Activated naive CD8-positive, alpha-beta T cell treated with anti-CD3 and anti-CD28 coated beads, Interleukin-2, amount 50 U/mL, for 24 hours (primary cell): ENCODE results near the gene CRIP3.
"Not testable (repeated sequence)": the region's sequence is repeated elsewhere in the genome, so short reads cannot be mapped to it uniquely, and the experiment has no call there.

Experiments used
- ATAC-seq: fragments of 150-1000 bp; cut with Tn5 transposase; one replicate; pipeline ENCODE4 v1.10.0; 2021
- DNase-seq: peaks from one replicate; pipeline ENCODE4 v3.0.0; 2021
- H3K27ac Mint-ChIP-seq: one replicate; pipeline ENCODE4 v1.8.0; 2021; ENCODE audit warnings: mild to moderate bottlenecking, mixed read lengths
- H3K27me3 Mint-ChIP-seq: one replicate; pipeline ENCODE4 v1.8.0; 2021; ENCODE audit warnings: mixed read lengths
- H3K36me3 Mint-ChIP-seq: one replicate; pipeline ENCODE4 v1.8.0; 2021; ENCODE audit warnings: low read depth, mixed read lengths
- H3K4me1 Mint-ChIP-seq: one replicate; pipeline ENCODE4 v1.8.0; 2021; ENCODE audit warnings: mixed read lengths
- H3K4me3 Mint-ChIP-seq: one replicate; pipeline ENCODE4 v1.8.0; 2021; ENCODE audit warnings: mild to moderate bottlenecking, moderate library complexity, mixed read lengths
- H3K9me3 Mint-ChIP-seq: one replicate; pipeline ENCODE4 v1.8.0; 2021; ENCODE audit warnings: mixed read lengths

CRIP3 gene

DNA sequence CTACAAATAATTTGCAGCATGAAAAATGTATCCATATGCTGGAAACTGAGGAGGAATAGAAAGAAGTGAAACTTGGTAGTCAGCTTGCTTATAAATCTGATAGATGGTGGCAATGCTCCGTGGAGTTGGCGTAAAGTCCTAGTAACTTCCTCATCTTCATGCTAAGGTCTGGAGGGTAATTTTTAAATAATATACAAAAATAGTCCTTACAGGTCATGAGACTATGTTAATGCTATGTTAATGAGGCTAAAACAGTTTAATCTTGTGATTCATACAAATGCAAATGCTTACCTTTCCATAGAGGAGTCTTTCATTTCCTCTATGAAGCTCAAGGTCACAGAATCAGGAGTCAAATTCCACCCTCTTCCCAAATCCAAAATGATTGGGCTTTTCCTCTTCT lies 9.4 kb upstream of the CRIP3 start:
- Mint-ChIP-seq H3K36me3 (no peaks in the 10 kb centered on the region), H3K4me3 (no peak overlapping the region), H3K4me1 (peaks cover 3% of the 10 kb centered on the region), H3K9me3 (no peaks in the 10 kb centered on the region), H3K27me3 (no peaks in the 10 kb centered on the region), H3K27ac (no peak overlapping the region)
- ATAC-seq: no peak
- no peak for DNase-seq

DNA sequence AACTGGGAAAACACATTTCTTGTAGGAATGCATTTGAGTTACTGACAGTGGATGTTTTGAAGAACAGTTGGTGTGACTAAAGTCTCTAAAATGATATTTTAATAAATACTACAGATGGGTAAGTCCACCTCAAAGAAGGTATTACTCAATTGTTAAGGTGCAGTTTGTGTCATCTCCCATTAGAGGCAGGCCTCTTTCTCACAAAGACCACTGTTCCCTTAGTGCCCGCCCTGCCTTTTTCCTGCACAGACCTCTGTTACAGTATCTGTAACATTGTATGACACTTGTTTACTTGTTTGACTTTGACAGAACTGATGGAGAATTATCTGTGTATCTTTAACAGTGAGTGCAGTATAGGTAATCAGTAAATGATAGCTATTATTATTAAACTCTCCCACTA lies 5.2 kb upstream of the CRIP3 start:
- H3K4me3 Mint-ChIP-seq: no peak overlapping the region
- no peaks in the 10 kb centered on the region for H3K9me3 Mint-ChIP-seq
- ATAC-seq (no peak), DNase-seq (no peak)
- no peak overlapping the region for H3K27ac Mint-ChIP-seq
- peaks cover 12% of the 10 kb centered on the region for H3K4me1 Mint-ChIP-seq
- no peaks in the 10 kb centered on the region for H3K36me3 Mint-ChIP-seq
- H3K27me3 Mint-ChIP-seq: no peaks in the 10 kb centered on the region

DNA sequence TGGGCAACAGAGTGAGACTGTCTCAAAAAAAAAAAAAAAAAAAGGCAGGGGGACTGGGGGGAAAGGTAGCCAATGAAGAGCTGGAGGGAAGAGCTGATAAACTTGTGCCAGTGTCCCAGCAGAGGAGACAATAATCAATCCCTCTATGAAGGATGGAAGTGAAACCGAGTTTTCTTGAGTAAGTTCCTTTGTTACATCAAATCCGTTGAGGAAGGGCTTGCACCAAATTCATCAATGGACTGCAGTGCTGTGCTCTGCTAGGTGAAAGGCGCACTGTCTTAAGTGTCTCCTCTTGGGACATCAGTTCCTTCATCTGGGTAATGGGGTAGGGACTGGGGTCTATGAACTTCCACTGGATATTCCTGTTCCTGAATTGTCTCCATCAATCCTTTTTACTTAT lies 3.0 kb upstream of the CRIP3 start:
- Mint-ChIP-seq H3K27me3 (no peaks in the 10 kb centered on the region), H3K27ac (no peak overlapping the region), H3K4me1 (peaks cover 13% of the 10 kb centered on the region), H3K36me3 (no peaks in the 10 kb centered on the region), H3K4me3 (no peak overlapping the region), H3K9me3 (no peaks in the 10 kb centered on the region)
- DNase-seq (no peak), ATAC-seq (no peak)

DNA sequence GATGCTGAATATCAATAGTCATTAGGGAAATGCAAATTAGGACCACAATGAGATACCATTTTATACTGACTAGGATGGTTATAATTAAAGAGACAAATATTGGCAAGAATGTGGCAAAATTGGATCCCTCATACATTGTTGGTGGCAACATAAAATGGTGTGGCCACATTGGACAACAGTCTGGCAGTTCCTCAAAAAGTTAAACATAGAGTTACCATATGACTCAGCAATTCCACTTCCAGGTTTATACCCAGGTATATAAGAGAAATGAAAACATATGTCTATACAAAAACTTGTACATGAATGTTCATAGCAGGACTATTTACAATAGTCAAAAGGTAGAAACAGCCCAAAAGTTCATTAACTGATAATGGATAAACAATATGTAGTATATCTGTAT lies 2.0 kb upstream of the CRIP3 start:
- Mint-ChIP-seq H3K4me1 (peaks cover 13% of the 10 kb centered on the region), H3K27ac (no peak overlapping the region), H3K9me3 (no peaks in the 10 kb centered on the region), H3K27me3 (no peaks in the 10 kb centered on the region), H3K36me3 (no peaks in the 10 kb centered on the region), H3K4me3 (no peak overlapping the region)
- ATAC-seq (no peak), DNase-seq (no peak)

DNA sequence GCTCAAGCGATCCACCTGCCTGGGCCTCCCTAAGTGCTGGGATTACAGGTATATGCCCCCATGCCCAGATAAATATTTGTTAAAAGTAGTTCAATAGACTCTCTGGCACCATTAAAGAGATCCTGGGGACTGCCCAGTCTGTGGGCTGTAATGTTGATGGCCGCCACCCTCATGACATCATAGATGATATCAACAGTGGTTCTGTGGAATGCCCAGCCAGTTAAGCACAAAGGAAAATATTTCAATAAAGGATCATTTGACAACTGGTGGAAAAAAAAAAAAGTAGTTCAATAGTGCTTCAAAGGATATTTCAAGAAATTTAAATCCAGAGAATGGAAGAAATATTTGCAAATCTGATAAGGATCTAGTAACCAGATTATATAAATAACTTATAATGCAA lies 1.5 kb upstream of the CRIP3 start:
- H3K4me3 Mint-ChIP-seq: no peak overlapping the region
- no peaks in the 10 kb centered on the region for H3K27me3 Mint-ChIP-seq
- ATAC-seq: no peak
- no peak overlapping the region for H3K27ac Mint-ChIP-seq
- H3K4me1 Mint-ChIP-seq: peaks cover 13% of the 10 kb centered on the region
- no peaks in the 10 kb centered on the region for H3K36me3 Mint-ChIP-seq
- DNase-seq: no peak
- no peaks in the 10 kb centered on the region for H3K9me3 Mint-ChIP-seq

DNA sequence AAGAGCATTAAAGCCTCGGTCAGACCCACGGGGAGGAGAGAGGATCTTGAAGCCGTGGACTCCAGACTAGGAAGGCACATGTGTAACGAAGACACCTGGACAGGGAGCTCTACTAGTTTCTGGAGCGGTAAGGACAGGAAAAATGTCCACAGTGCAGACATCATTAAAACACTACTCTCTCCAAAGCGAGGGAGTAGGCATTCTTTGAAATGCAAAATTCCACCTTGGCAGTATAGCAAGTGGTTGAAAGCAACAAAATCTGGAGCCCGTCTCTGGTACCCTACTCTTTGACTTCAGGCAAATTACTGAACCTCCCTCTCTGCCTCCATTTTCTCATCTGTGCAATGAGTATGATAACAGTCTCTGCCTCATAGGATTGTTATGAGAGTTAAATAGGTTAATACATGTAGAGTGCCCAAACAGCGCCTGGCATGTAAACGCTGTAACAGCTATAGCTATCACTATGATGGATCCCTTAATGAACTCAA lies 408 bp upstream of the CRIP3 start:
- ATAC-seq: no peak
- H3K36me3 Mint-ChIP-seq: no peaks in the 10 kb centered on the region
- H3K27me3 Mint-ChIP-seq: no peaks in the 10 kb centered on the region
- no peak for DNase-seq
- H3K27ac Mint-ChIP-seq: no peak overlapping the region
- peaks cover 13% of the 10 kb centered on the region for H3K4me1 Mint-ChIP-seq
- H3K4me3 Mint-ChIP-seq: peak overlapping the region; percentile 78
- no peaks in the 10 kb centered on the region for H3K9me3 Mint-ChIP-seq

DNA sequence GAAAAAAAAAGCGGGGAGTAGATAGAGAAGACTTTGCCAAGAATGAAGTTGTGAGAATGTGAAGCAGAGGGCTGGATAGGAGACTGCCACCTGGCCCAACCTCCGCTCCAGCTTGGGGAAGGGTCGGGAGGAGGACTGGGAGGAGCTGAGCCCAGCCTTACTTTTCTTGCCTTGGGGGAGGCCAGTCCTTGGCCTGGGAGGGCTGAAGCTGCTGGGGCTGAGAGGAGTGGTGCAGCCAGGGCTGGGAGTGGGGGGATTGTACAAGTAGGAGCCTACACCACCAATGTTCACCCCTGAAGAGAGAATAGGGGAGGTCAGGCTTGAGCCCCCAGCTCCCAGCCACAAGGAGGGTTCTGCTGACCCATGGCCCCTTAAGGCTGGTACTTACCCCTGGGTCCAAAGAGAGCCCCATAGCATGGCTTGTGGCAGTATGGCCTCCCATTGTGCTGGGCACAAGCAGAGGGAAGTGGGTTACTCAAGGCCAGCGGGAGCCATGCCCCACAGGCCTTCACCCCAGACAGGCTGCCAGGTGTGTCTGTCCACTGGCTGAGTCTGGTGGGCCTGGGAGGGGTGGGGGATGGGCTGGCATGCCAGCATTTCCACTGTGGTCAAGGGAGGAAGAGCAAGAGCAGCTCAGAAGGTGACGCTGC lies 1.1 kb downstream of the CRIP3 start:
- Mint-ChIP-seq H3K9me3 (no peaks in the 10 kb centered on the region), H3K27me3 (no peaks in the 10 kb centered on the region), H3K4me3 (no peak overlapping the region), H3K36me3 (no peaks in the 10 kb centered on the region), H3K27ac (no peak overlapping the region), H3K4me1 (peaks cover 13% of the 10 kb centered on the region)
- ATAC-seq: no peak
- no peak for DNase-seq

DNA sequence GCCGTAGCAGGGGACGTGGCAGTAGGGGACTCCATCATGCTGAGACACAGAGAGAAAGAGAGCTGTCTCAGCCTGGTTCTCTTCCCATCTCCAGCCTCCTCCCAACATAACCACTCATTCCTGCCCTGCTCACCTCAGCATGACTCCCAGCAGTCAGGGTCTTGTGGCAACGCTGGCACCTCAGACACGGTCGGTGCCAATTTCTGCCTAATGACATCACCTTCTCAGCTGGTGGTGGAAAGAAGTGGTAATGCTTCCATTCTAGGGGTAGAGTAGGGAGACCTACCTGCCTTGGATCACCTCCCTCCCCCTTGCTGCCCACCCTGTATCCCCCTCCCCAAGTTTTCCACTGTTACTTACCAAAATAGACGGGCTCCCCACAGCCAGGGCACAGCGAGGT lies 2.5 kb downstream of the CRIP3 start:
- Mint-ChIP-seq H3K27ac (no peak overlapping the region), H3K27me3 (no peaks in the 10 kb centered on the region), H3K9me3 (no peaks in the 10 kb centered on the region), H3K4me1 (peaks cover 13% of the 10 kb centered on the region), H3K36me3 (no peaks in the 10 kb centered on the region), H3K4me3 (no peak overlapping the region)
- no peak for ATAC-seq
- DNase-seq: no peak

DNA sequence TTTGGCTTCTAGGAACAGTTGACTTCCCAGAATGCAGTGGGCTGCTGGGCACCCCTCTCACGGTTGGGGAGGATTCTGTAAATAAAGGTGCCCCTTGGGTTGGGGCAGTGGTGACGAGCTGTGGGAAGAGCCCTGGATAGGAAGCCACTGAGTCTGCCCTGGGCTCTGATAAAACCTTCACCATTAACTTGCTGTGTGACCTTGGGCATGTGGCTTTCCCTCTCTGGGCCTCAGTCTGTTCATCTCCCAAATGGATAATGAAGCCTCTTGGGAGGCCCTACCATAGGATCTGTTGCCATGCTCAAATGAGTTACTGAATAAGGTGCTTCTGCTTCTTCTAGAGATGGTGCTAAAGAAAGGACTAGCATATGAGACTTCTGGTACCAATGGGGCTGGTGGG lies 3.7 kb downstream of the CRIP3 start:
- Mint-ChIP-seq H3K4me3 (no peak overlapping the region), H3K9me3 (no peaks in the 10 kb centered on the region), H3K27me3 (peaks cover 2% of the 10 kb centered on the region), H3K36me3 (no peaks in the 10 kb centered on the region), H3K4me1 (peaks cover 11% of the 10 kb centered on the region), H3K27ac (no peak overlapping the region)
- DNase-seq (no peak), ATAC-seq (no peak)

DNA sequence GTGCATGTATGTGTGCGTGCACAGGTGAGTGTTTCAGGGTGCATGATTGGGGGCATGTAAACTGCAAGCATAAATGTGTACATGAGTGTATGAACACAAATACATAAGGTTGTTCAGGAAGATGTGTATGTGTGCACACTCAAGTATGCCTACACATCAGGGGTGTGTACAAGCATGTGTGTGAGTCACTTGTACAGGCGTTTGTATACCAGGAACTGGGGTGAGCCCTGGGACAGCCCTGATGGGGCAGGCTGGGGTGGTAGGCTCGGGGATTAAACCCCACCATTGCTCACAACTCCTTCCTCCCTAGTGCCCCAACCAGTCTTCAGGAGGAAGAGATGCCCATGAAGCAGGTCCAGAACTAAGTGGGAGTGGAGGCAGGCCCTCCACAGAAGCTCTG lies 4.3 kb downstream of the CRIP3 start:
- ATAC-seq: no peak
- no peak for DNase-seq
- Mint-ChIP-seq H3K4me1 (peaks cover 10% of the 10 kb centered on the region), H3K27ac (no peak overlapping the region), H3K4me3 (no peak overlapping the region), H3K36me3 (no peaks in the 10 kb centered on the region), H3K9me3 (no peaks in the 10 kb centered on the region), H3K27me3 (peaks cover 2% of the 10 kb centered on the region)

DNA sequence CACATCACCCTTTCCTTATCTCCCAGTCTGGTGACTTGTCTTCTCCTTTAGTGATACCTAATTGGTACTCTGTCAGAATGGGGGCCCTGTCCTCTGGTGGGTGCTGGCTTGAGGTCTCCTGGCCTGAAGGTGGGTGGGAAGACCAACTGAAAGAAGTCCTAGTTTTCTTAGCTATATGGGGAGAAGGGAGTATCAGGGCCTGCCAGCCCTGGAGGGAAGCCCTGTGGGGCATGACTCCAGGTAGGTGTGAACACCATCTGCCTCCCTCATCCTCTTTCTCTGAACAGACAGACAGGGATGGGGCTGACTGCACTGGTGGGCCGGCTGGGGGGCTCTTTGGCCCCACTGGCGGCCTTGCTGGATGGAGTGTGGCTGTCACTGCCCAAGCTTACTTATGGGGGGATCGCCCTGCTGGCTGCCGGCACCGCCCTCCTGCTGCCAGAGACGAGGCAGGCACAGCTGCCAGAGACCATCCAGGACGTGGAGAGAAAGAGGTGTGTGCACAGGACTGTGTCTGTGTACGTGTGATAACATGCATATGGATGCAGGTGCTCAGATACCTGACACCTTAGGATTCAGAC lies 4.8 kb downstream of the CRIP3 start:
- DNase-seq (no peak), ATAC-seq (no peak)
- H3K4me1 Mint-ChIP-seq: peaks cover 5% of the 10 kb centered on the region
- H3K9me3 Mint-ChIP-seq: no peaks in the 10 kb centered on the region
- H3K36me3 Mint-ChIP-seq: no peaks in the 10 kb centered on the region
- no peak overlapping the region for H3K4me3 Mint-ChIP-seq
- peaks cover 2% of the 10 kb centered on the region for H3K27me3 Mint-ChIP-seq
- H3K27ac Mint-ChIP-seq: no peak overlapping the region

DNA sequence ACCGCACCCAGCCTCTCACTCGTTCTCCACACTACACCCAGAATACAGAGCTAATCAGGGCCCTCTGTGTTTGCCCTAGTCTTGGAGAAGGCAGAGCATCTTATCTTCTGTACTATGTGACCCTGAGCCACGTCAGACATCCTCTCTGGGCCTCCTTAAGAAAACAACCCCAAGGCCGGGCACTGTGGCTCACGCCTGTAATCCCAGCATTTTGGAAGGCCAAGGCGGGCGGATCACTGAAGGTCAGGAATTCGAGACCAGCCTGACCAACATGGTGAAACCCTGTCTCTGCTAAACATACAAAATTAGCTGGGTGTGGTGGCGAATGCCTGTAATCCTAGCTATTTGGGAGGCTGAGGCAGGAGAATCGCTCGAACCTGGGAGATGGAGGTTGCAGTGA lies 5.6 kb downstream of the CRIP3 start:
- not testable (repeated sequence) for H3K36me3 Mint-ChIP-seq

DNA sequence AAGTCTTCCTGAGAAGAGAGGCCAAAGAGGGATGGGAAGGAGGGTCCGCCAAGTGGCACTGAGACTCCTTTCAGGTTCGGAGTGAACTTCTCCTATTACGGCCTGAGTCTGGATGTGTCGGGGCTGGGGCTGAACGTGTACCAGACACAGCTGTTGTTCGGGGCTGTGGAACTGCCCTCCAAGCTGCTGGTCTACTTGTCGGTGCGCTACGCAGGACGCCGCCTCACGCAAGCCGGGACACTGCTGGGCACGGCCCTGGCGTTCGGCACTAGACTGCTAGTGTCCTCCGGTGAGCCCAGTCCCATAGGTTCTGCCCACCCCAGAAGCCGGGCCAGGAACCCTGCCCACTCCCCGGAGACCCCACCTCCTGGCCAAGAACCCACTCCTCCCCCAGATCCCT lies 6.5 kb downstream of the CRIP3 start:
- H3K4me3 Mint-ChIP-seq: no peak overlapping the region
- H3K27me3 Mint-ChIP-seq: peaks cover 2% of the 10 kb centered on the region
- H3K9me3 Mint-ChIP-seq: no peaks in the 10 kb centered on the region
- H3K36me3 Mint-ChIP-seq: no peaks in the 10 kb centered on the region
- H3K4me1 Mint-ChIP-seq: no peaks in the 10 kb centered on the region
- no peak overlapping the region for H3K27ac Mint-ChIP-seq
- ATAC-seq (no peak), DNase-seq (no peak)

More for the DNA sequence above, 5.6 kb downstream of the CRIP3 start:
- not testable (repeated sequence) for DNase-seq, H3K9me3 Mint-ChIP-seq, H3K27ac Mint-ChIP-seq, ATAC-seq, H3K4me3 Mint-ChIP-seq, H3K4me1 Mint-ChIP-seq, H3K27me3 Mint-ChIP-seq

DNA sequence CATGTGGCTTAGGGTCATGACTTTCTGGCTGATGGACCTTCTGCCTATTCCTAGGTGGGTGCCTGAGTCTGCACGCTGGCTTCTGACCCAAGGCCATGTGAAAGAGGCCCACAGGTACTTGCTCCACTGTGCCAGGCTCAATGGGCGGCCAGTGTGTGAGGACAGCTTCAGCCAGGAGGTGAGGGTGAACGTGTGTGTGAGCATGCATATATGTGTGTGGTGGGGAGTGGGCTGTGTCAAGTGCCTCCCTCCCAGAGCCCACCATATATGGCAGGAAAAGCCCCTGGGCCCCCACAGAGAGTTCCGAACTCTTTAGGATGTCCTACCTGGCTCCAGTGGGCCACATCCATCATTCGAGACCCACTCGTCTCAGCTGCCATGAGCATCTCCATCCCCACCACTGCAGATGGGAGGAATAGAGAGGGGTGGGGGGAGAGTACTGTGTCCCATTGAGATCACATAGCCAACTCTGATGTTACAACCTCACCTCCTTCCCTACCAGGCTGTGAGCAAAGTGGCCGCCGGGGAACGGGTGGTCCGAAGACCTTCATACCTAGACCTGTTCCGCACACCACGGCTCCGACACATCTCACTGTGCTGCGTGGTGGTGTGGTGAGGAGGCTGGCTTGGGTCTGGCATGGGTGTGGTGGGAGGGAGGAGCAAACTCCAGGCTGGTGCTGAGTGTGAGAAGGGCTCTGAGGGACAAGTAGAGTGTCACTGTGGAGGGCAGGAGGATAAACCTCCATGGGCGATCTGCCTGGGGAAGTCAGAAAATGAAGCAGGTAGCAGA lies 7.3 kb downstream of the CRIP3 start:
- ATAC-seq: no peak
- H3K4me3 Mint-ChIP-seq: no peak overlapping the region
- no peaks in the 10 kb centered on the region for H3K9me3 Mint-ChIP-seq
- peaks cover 2% of the 10 kb centered on the region for H3K27me3 Mint-ChIP-seq
- no peaks in the 10 kb centered on the region for H3K4me1 Mint-ChIP-seq
- DNase-seq: no peak
- no peak overlapping the region for H3K27ac Mint-ChIP-seq
- no peaks in the 10 kb centered on the region for H3K36me3 Mint-ChIP-seq
